PC-9 (cell line): ENCODE data around the gene SLC6A20. TPM values are rescaled to one million over a fixed set of nuclear protein-coding genes. Genes with fewer than 3 reads are reported as not detected.

Experiments used
- BruUV-seq: library from RNA; stranded (reverse); fragments of 400-500 nt; replicated peaks from 2 replicates; lab custom pipeline; 2021; lab: Mats Ljungman, UMichigan
- CTCF ChIA-PET: fragments of 300-600 bp; sonication (Branson Sonifier 250); formaldehyde crosslinking; loops from one replicate; lab custom pipeline; 2022; ENCODE audit warnings: antibody characterized with exemption; lab: Charles Lee
- POLR2A ChIA-PET: fragments of 300-600 bp; sonication (Branson Sonifier 250); formaldehyde crosslinking; loops from one replicate; lab custom pipeline; 2022; ENCODE audit warnings: antibody characterized with exemption; ENCODE audit not compliant: unreplicated experiment; lab: Charles Lee
- DNase-seq, 2 experiments: peaks; one replicate each; pipeline versions ENCODE4 v3.0.0 to v3.0.0-alpha.2; 2015 to 2022; ENCODE audit warnings: mixed read lengths in 1 of 2
- H2AFZ ChIP-seq: fragments of 200-600 bp; sonication (generic); 2 replicates; pipeline ENCODE4 v1.8.1; 2017; ENCODE audit warnings: antibody characterized with exemption
- H3F3A ChIP-seq: fragments of 200-600 bp; sonication (generic); 2 replicates; pipeline ENCODE4 v1.8.1; 2017; ENCODE audit warnings: antibody characterized with exemption, mild to moderate bottlenecking, low read depth; ENCODE audit not compliant: insufficient read depth
- H3K27ac ChIP-seq: fragments of 200-600 bp; sonication (generic); 2 replicates; pipeline ENCODE4 v1.6.1; 2016; ENCODE audit warnings: mixed run types
- H3K27me3 ChIP-seq: fragments of 200-600 bp; sonication (generic); 2 replicates; pipeline ENCODE4 v1.6.1; 2016; ENCODE audit warnings: low read depth, mixed run types; ENCODE audit not compliant: insufficient read depth
- H3K36me3 ChIP-seq: fragments of 200-600 bp; sonication (generic); 2 replicates; pipeline ENCODE4 v1.6.1; 2016; ENCODE audit warnings: low read depth, mixed run types
- H3K4me1 ChIP-seq: fragments of 200-600 bp; sonication (generic); replicated peaks from 2 replicates; pipeline ENCODE4 v1.6.1; 2016; ENCODE audit warnings: mixed run types; ENCODE audit not compliant: insufficient read depth
- H3K4me2 ChIP-seq: fragments of 200-600 bp; sonication (generic); 2 replicates; pipeline ENCODE4 v1.6.1; 2017; ENCODE audit warnings: mixed run types
- H3K4me3 ChIP-seq: fragments of 200-600 bp; sonication (generic); 2 replicates; pipeline ENCODE4 v1.6.1; 2016; ENCODE audit warnings: mixed run types
- H3K79me2 ChIP-seq: fragments of 200-600 bp; sonication (generic); 2 replicates; pipeline ENCODE4 v1.6.1; 2017; ENCODE audit warnings: low read depth, mixed run types
- H3K9me2 ChIP-seq: fragments of 200-600 bp; sonication (generic); 2 replicates; pipeline ENCODE4 v1.8.1; 2017; ENCODE audit warnings: mild to moderate bottlenecking; ENCODE audit not compliant: insufficient read depth
- H3K9me3 ChIP-seq: fragments of 200-600 bp; sonication (generic); 2 replicates; pipeline ENCODE4 v1.8.1; 2016; ENCODE audit warnings: low read depth; ENCODE audit not compliant: insufficient read depth
- H4K20me1 ChIP-seq: fragments of 200-600 bp; sonication (generic); 2 replicates; pipeline ENCODE4 v1.8.1; 2017; ENCODE audit not compliant: insufficient read depth
- EZH2 ChIP-seq: fragments of 200-600 bp; sonication (generic); IDR thresholded peaks from 2 replicates; pipeline ENCODE4 v1.8.0; 2017; ENCODE audit warnings: antibody characterized with exemption, low read depth
- intact Hi-C: fragments of 100-400 bp; cut with micrococcal nuclease; formaldehyde crosslinking; loops from one replicate; pipeline ENCODE4 v1.10.0; 2022; ENCODE audit not compliant: unreplicated experiment
- total RNA-seq: library from RNA; stranded (reverse); gene quantifications from 2 replicates; pipeline ENCODE4 v1.2.3, GENCODE V29; 2021
- TF ChIP-seq, protein P1 (sequence below): fragments of 200-600 bp; sonication (generic); conservative IDR thresholded peaks from 2 replicates; pipeline ENCODE4 v1.6.1; 2017; ENCODE audit warnings: mixed run types, antibody characterized with exemption, mild to moderate bottlenecking, moderate library complexity

Gene SLC6A20
- total RNA-seq, 1 experiment from 2014 or later = not detected

DNA sequence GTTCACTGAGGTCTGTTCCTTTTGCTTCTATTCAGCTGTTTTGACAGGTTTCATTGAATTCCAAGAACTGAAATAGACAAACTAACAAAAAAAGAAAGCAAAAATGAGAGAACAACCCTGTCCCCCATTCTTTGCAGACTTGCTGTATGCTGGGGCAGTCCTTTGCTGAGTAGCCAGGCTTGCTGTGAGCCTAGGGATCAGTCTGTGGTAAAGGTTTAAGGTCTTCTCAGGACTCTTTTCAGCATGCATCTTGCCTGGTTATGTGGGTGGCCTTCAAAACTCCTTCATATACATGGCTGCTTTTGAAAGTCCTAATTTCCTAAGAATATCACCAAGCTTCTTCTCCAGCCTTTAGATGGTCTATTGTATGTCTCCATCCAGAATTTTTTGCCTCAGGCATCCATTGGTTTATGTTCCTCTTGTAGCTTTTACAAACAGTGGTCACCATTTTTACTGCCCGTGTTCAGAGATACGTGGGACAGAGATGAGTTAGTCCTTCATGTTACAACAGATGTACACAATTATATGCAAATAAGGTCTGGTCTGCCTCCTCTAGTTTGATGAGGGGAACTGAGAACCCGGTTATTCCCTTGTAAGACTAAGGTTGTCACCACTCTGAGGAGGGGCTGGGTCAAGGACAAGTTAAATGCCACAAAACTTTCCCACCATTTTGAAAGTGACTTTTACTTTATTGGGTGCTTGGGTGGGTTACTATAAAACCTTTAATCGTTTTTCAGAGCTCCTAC is 65.8 kb downstream of the SLC6A20 start:
- H3F3A ChIP-seq = no peaks in the 10 kb centered on the region
- intact Hi-C loops = no loop called here

DNA sequence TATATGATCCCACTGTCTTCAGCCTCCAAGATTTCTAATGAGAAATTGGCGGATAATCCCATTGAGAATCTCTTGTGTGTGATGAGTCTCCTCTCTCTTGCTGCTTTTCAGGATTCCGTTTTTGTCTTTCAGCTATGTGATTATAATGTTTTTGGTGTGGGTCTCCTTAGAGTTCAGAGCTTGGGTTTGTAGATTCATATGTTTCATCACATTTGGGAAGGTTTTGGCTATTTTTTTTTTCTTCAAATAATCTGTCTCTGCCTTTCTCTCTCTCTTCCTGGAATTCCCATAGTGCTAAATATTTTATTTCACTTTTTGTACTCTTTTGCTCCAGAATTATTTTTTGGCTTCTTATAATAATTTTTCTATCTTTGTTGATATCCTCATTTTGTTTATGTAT is 66.7 kb downstream of the SLC6A20 start:
- ChIA-PET CTCF (interaction anchor here (0.6 kb wide), 1 partner anchor 139 kb away, joined by 4 read pairs; no protein-coding TSS in a partner anchor), POLR2A (interaction anchor here (0.5 kb wide), 1 partner anchor 62 kb away, joined by 8 read pairs; no protein-coding TSS in a partner anchor)
- Histone ChIP-seq H3K4me3 (no peak overlapping the region), H3K4me2 (no peak overlapping the region), H3K36me3 (no peaks in the 10 kb centered on the region), H3K27ac (no peak overlapping the region), H3F3A (0 out of 2 replicates have a peak, but pooled peaks cover 4% of the 10 kb centered on the region), H3K79me2 (no peaks in the 10 kb centered on the region), H3K9me2 (no peaks in the 10 kb centered on the region), H3K9me3 (no peaks in the 10 kb centered on the region), H2AFZ (no peak overlapping the region), H3K4me1 (no peaks in the 10 kb centered on the region), H4K20me1 (no peaks in the 10 kb centered on the region), H3K27me3 (no peaks in the 10 kb centered on the region)
- TF ChIP-seq, protein P1, sequence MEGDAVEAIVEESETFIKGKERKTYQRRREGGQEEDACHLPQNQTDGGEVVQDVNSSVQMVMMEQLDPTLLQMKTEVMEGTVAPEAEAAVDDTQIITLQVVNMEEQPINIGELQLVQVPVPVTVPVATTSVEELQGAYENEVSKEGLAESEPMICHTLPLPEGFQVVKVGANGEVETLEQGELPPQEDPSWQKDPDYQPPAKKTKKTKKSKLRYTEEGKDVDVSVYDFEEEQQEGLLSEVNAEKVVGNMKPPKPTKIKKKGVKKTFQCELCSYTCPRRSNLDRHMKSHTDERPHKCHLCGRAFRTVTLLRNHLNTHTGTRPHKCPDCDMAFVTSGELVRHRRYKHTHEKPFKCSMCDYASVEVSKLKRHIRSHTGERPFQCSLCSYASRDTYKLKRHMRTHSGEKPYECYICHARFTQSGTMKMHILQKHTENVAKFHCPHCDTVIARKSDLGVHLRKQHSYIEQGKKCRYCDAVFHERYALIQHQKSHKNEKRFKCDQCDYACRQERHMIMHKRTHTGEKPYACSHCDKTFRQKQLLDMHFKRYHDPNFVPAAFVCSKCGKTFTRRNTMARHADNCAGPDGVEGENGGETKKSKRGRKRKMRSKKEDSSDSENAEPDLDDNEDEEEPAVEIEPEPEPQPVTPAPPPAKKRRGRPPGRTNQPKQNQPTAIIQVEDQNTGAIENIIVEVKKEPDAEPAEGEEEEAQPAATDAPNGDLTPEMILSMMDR = no peak
- TF ChIP-seq EZH2 = no peak
- DNase-seq = no peak
- intact Hi-C loops = no loop called here
- BruUV-seq = no TSS peak

More for the DNA sequence above, 65.8 kb downstream of the SLC6A20 start:
- no peak overlapping the region for H2AFZ ChIP-seq
- ChIA-PET CTCF (interaction anchor here (0.6 kb wide), 1 partner anchor 138 kb away, joined by 4 read pairs; no protein-coding TSS in a partner anchor), POLR2A (interaction anchor here (0.6 kb wide), 1 partner anchor 1162 kb away, joined by 3 read pairs; no protein-coding TSS in a partner anchor)
- H3K27me3 ChIP-seq = no peaks in the 10 kb centered on the region
- H3K79me2 ChIP-seq = no peaks in the 10 kb centered on the region
- no peaks in the 10 kb centered on the region for H3K9me3 ChIP-seq
- H3K4me3 ChIP-seq = no peak overlapping the region
- BruUV-seq = no TSS peak
- no peak for DNase-seq
- TF ChIP-seq, protein P1 = no peak
- TF ChIP-seq EZH2 = no peak
- H3K4me2 ChIP-seq = no peak overlapping the region
- H3K27ac ChIP-seq = no peak overlapping the region
- H3K9me2 ChIP-seq = no peaks in the 10 kb centered on the region
- H3K36me3 ChIP-seq = no peaks in the 10 kb centered on the region
- H3K4me1 ChIP-seq = no peaks in the 10 kb centered on the region
- no peaks in the 10 kb centered on the region for H4K20me1 ChIP-seq

DNA sequence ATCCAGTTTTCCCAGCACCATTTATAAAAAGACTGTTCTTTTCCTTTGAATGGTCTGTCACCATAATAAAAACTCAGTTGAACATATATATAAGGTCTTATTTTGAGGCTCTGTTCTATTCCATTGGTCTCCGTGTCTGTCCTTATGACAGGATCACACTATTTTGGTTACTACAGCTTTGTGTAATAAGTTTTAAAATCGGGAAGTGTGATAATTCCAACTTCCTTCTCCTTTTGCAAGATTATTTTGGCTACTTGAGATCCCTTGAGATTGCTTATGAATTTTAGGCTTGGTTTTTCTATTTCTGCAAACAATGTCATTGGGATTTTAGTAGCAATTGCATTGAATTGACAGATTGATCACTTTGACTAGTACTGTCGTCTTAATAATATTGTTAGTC is 71.4 kb downstream of the SLC6A20 start:
- Histone ChIP-seq H4K20me1 (no peaks in the 10 kb centered on the region), H3K27ac (no peak overlapping the region), H3K4me1 (no peaks in the 10 kb centered on the region), H3K4me3 (no peak overlapping the region), H3F3A (0 out of 2 replicates have a peak, but pooled peaks cover 4% of the 10 kb centered on the region), H3K36me3 (no peaks in the 10 kb centered on the region), H3K79me2 (no peaks in the 10 kb centered on the region), H3K9me3 (no peaks in the 10 kb centered on the region), H2AFZ (no peak overlapping the region), H3K9me2 (no peaks in the 10 kb centered on the region), H3K27me3 (no peaks in the 10 kb centered on the region), H3K4me2 (no peak overlapping the region)
- intact Hi-C loops = no loop called here
- no TSS peak for BruUV-seq
- TF ChIP-seq, protein P1 = no peak
- TF ChIP-seq EZH2 = no peak
- POLR2A ChIA-PET = no interaction called here
- CTCF ChIA-PET = no interaction called here
- no peak for DNase-seq
